HL-60 (cell line): ENCODE data around the gene CDS2.

Source experiments
- POLR2AphosphoS5 ChIP-seq: IDR thresholded peaks from 2 replicates; pipeline ENCODE4 v1.6.1; 2012; ENCODE audit warnings: low read depth
- TF ChIP-seq, protein P1 (sequence below): IDR thresholded peaks from 2 replicates; pipeline ENCODE4 v1.6.1; 2012; ENCODE audit warnings: low read depth; ENCODE audit not compliant: insufficient replicate concordance
- TF ChIP-seq, protein P2 (sequence below): IDR thresholded peaks from one replicate; pipeline ENCODE4 v1.5.1; 2011; ENCODE audit warnings: low read length, control low read depth, inconsistent platforms; ENCODE audit not compliant: insufficient read depth

DNA sequence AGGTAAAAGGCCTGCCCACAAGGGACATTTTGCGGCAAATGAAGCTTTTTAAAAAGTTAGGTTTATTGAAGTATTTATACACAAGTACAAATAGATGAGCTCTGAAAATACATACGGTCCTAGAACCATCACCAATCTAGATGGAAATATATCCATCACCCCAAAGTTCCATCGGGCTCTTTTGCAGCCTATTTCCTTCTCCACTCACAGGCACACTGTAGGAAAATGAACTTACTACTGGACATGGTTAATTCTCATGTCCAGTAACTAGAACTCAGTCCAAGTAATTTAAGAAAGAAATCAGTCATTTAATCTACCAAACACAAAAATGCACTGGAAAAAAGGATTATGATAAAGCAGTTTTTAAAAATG, 13.2 kb upstream of the CDS2 start:
- TF ChIP-seq, protein P1, sequence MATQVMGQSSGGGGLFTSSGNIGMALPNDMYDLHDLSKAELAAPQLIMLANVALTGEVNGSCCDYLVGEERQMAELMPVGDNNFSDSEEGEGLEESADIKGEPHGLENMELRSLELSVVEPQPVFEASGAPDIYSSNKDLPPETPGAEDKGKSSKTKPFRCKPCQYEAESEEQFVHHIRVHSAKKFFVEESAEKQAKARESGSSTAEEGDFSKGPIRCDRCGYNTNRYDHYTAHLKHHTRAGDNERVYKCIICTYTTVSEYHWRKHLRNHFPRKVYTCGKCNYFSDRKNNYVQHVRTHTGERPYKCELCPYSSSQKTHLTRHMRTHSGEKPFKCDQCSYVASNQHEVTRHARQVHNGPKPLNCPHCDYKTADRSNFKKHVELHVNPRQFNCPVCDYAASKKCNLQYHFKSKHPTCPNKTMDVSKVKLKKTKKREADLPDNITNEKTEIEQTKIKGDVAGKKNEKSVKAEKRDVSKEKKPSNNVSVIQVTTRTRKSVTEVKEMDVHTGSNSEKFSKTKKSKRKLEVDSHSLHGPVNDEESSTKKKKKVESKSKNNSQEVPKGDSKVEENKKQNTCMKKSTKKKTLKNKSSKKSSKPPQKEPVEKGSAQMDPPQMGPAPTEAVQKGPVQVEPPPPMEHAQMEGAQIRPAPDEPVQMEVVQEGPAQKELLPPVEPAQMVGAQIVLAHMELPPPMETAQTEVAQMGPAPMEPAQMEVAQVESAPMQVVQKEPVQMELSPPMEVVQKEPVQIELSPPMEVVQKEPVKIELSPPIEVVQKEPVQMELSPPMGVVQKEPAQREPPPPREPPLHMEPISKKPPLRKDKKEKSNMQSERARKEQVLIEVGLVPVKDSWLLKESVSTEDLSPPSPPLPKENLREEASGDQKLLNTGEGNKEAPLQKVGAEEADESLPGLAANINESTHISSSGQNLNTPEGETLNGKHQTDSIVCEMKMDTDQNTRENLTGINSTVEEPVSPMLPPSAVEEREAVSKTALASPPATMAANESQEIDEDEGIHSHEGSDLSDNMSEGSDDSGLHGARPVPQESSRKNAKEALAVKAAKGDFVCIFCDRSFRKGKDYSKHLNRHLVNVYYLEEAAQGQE: no peak
- TF ChIP-seq, protein P2, sequence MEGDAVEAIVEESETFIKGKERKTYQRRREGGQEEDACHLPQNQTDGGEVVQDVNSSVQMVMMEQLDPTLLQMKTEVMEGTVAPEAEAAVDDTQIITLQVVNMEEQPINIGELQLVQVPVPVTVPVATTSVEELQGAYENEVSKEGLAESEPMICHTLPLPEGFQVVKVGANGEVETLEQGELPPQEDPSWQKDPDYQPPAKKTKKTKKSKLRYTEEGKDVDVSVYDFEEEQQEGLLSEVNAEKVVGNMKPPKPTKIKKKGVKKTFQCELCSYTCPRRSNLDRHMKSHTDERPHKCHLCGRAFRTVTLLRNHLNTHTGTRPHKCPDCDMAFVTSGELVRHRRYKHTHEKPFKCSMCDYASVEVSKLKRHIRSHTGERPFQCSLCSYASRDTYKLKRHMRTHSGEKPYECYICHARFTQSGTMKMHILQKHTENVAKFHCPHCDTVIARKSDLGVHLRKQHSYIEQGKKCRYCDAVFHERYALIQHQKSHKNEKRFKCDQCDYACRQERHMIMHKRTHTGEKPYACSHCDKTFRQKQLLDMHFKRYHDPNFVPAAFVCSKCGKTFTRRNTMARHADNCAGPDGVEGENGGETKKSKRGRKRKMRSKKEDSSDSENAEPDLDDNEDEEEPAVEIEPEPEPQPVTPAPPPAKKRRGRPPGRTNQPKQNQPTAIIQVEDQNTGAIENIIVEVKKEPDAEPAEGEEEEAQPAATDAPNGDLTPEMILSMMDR: no peak
- no peak for TF ChIP-seq POLR2AphosphoS5
